Skeletal muscle tissue (tissue), 4 donors: ENCODE data around the gene LRCOL1. TPM values are rescaled to one million over a fixed set of nuclear protein-coding genes. Genes with fewer than 3 reads are reported as not detected.

Experiments used
- H3K27ac ChIP-seq: one replicate; pipeline ENCODE4 v1.7.0; 2013; ENCODE audit warnings: mild to moderate bottlenecking, low read depth, low read length, inconsistent platforms
- H3K27me3 ChIP-seq, 3 donors: one replicate each; pipeline ENCODE4 v1.7.0; 2013; ENCODE audit warnings: low read length in 3 of 3; ENCODE audit not compliant: control insufficient read depth in 3 of 3, insufficient read depth in 3 of 3
- H3K36me3 ChIP-seq, 3 donors: one replicate each; pipeline ENCODE4 v1.7.0; 2013; ENCODE audit warnings: low read length in 3 of 3; ENCODE audit not compliant: control insufficient read depth in 3 of 3, insufficient read depth in 3 of 3
- H3K4me1 ChIP-seq, 3 donors: one replicate each; pipeline ENCODE4 v1.7.0; 2013; ENCODE audit warnings: low read length in 3 of 3, mild to moderate bottlenecking in 3 of 3; ENCODE audit not compliant: control insufficient read depth in 3 of 3, insufficient read depth in 3 of 3
- H3K4me3 ChIP-seq, 3 donors: one replicate each; pipeline ENCODE4 v1.7.0; 2013; ENCODE audit warnings: low read length in 3 of 3
- H3K9ac ChIP-seq, 3 donors: one replicate each; pipeline ENCODE4 v1.7.0; 2013; ENCODE audit warnings: low read length in 3 of 3, mild to moderate bottlenecking in 3 of 3, moderate library complexity in 2 of 3, low read depth in 1 of 3
- H3K9me3 ChIP-seq, 3 donors: one replicate each; pipeline ENCODE4 v1.7.0; 2013; ENCODE audit warnings: low read length in 3 of 3; ENCODE audit not compliant: control insufficient read depth in 3 of 3
- total RNA-seq: library from RNA; depleted of rRNA; stranded (reverse); fragments of >200 nt; gene quantifications from one replicate; pipeline ENCODE4 v1.2.3, GENCODE V29; 2014
- donor health status: Osteomylitis.

The LRCOL1 gene
- total RNA-seq, 1 donor from 2014 or later = 1.0 TPM

GRCh38 chr12:132577191-132577920 is 33.0 kb downstream of the LRCOL1 start:
- H3K27ac ChIP-seq = no peak overlapping the region
- H3K36me3 ChIP-seq = peaks cover 26 to 38% (median 38%) of the 10 kb centered on the region in 3 donors
- no peak overlapping the region for H3K4me3 ChIP-seq
- no peaks in the 10 kb centered on the region for H3K4me1 ChIP-seq
- no peaks in the 10 kb centered on the region for H3K27me3 ChIP-seq
- H3K9me3 ChIP-seq = no peaks in the 10 kb centered on the region
- H3K9ac ChIP-seq = no peak overlapping the region

GRCh38 chr12:132576701-132577100 is 33.7 kb downstream of the LRCOL1 start:
- Histone ChIP-seq H3K27me3 (no peaks in the 10 kb centered on the region), H3K27ac (no peak overlapping the region), H3K4me1 (no peaks in the 10 kb centered on the region), H3K4me3 (no peak overlapping the region), H3K9ac (no peak overlapping the region), H3K36me3 (peaks cover 26 to 38% (median 38%) of the 10 kb centered on the region in 3 donors), H3K9me3 (no peaks in the 10 kb centered on the region)

- H3K36me3 ChIP-seq = peaks cover 26 to 43% (median 39%) of the 10 kb centered on the region in 3 donors
- H3K27ac ChIP-seq = no peak overlapping the region
- H3K4me3 ChIP-seq = no peak overlapping the region
- H3K9ac ChIP-seq = no peak overlapping the region
- no peaks in the 10 kb centered on the region for H3K27me3 ChIP-seq
- H3K4me1 ChIP-seq = no peaks in the 10 kb centered on the region
- no peaks in the 10 kb centered on the region for H3K9me3 ChIP-seq
Measured at GRCh38 chr12:132575661-132576060, 34.7 kb downstream of the LRCOL1 start.

GRCh38 chr12:132574271-132574996 is 35.9 kb downstream of the LRCOL1 start:
- Histone ChIP-seq H3K9ac (no peak overlapping the region), H3K27ac (no peak overlapping the region), H3K4me3 (no peak overlapping the region), H3K27me3 (no peaks in the 10 kb centered on the region), H3K36me3 (peaks cover 26 to 38% (median 32%) of the 10 kb centered on the region in 3 donors), H3K9me3 (no peaks in the 10 kb centered on the region), H3K4me1 (no peaks in the 10 kb centered on the region)

GRCh38 chr12:132572801-132573760 is 37.3 kb downstream of the LRCOL1 start:
- Histone ChIP-seq H3K27me3 (no peaks in the 10 kb centered on the region), H3K9me3 (no peaks in the 10 kb centered on the region), H3K4me1 (no peaks in the 10 kb centered on the region), H3K36me3 (peaks cover 23 to 33% (median 29%) of the 10 kb centered on the region in 3 donors), H3K27ac (no peak overlapping the region), H3K4me3 (no peak overlapping the region), H3K9ac (no peak overlapping the region)

GRCh38 chr12:132572106-132572505 is 38.3 kb downstream of the LRCOL1 start:
- H3K27ac ChIP-seq = no peak overlapping the region
- H3K4me1 ChIP-seq = no peaks in the 10 kb centered on the region
- no peak overlapping the region for H3K9ac ChIP-seq
- no peak overlapping the region for H3K4me3 ChIP-seq
- H3K36me3 ChIP-seq = peaks cover 17 to 28% (median 25%) of the 10 kb centered on the region in 3 donors
- H3K9me3 ChIP-seq = no peaks in the 10 kb centered on the region
- no peaks in the 10 kb centered on the region for H3K27me3 ChIP-seq

GRCh38 chr12:132571598-132571997 is 38.8 kb downstream of the LRCOL1 start:
- H3K9ac ChIP-seq = no peak overlapping the region
- no peak overlapping the region for H3K4me3 ChIP-seq
- H3K27me3 ChIP-seq = no peaks in the 10 kb centered on the region
- H3K4me1 ChIP-seq = no peaks in the 10 kb centered on the region
- no peak overlapping the region for H3K27ac ChIP-seq
- H3K9me3 ChIP-seq = no peaks in the 10 kb centered on the region
- peaks cover 12 to 23% (median 23%) of the 10 kb centered on the region in 3 donors for H3K36me3 ChIP-seq

GRCh38 chr12:132571051-132571450 is 39.3 kb downstream of the LRCOL1 start:
- no peak overlapping the region for H3K4me3 ChIP-seq
- H3K9ac ChIP-seq = no peak overlapping the region
- H3K4me1 ChIP-seq = no peaks in the 10 kb centered on the region
- no peaks in the 10 kb centered on the region for H3K27me3 ChIP-seq
- no peaks in the 10 kb centered on the region for H3K9me3 ChIP-seq
- H3K36me3 ChIP-seq = peaks cover 10 to 21% (median 20%) of the 10 kb centered on the region in 3 donors
- H3K27ac ChIP-seq = no peak overlapping the region

GRCh38 chr12:132570635-132571034 is 39.7 kb downstream of the LRCOL1 start:
- Histone ChIP-seq H3K9me3 (no peaks in the 10 kb centered on the region), H3K4me3 (no peak overlapping the region), H3K9ac (no peak overlapping the region), H3K27ac (no peak overlapping the region), H3K36me3 (peaks cover 8 to 22% (median 17%) of the 10 kb centered on the region in 3 donors), H3K4me1 (no peaks in the 10 kb centered on the region), H3K27me3 (no peaks in the 10 kb centered on the region)
